Smooth muscle cell (in vitro differentiated cells): ENCODE data around the gene TEX29. TPM values are rescaled to one million over a fixed set of nuclear protein-coding genes. Genes with fewer than 3 reads are reported as not detected.

ENCODE experiments used
- DNase-seq: peaks from one replicate; lab custom pipeline; 2025; ENCODE audit not compliant: unreplicated experiment; lab: John Stamatoyannopoulos, UW
- H2AFZ ChIP-seq: fragments of 200-600 bp; sonication (generic); 2 replicates; pipeline ENCODE4 v1.6.0; 2016; ENCODE audit warnings: antibody characterized with exemption, low read depth, mild to moderate bottlenecking
- H3F3A ChIP-seq: fragments of 200-600 bp; sonication (generic); 2 replicates; pipeline ENCODE4 v1.6.0; 2017; ENCODE audit warnings: antibody characterized with exemption, low read depth
- H3K27ac ChIP-seq: fragments of 200-600 bp; sonication (generic); 2 replicates; pipeline ENCODE4 v1.5.1; 2016; ENCODE audit warnings: low read depth, mild to moderate bottlenecking
- H3K27me3 ChIP-seq: fragments of 200-600 bp; sonication (generic); 2 replicates; pipeline ENCODE4 v1.6.1; 2016; ENCODE audit warnings: low read depth, mild to moderate bottlenecking
- H3K36me3 ChIP-seq: fragments of 200-600 bp; sonication (generic); 2 replicates; pipeline ENCODE4 v1.5.1; 2016; ENCODE audit warnings: low read depth
- H3K4me1 ChIP-seq: fragments of 200-600 bp; sonication (generic); 2 replicates; pipeline ENCODE4 v1.5.1; 2016; ENCODE audit warnings: low read depth
- H3K4me2 ChIP-seq: fragments of 200-600 bp; sonication (generic); 2 replicates; pipeline ENCODE4 v1.6.0; 2016; ENCODE audit warnings: mild to moderate bottlenecking
- H3K4me3 ChIP-seq: fragments of 200-600 bp; sonication (generic); 2 replicates; pipeline ENCODE4 v1.5.1; 2016; ENCODE audit warnings: mild to moderate bottlenecking
- H3K79me2 ChIP-seq: fragments of 200-600 bp; sonication (generic); 2 replicates; pipeline ENCODE4 v1.6.0; 2016; ENCODE audit warnings: low read depth, mild to moderate bottlenecking
- H3K9ac ChIP-seq: fragments of 200-600 bp; sonication (generic); 2 replicates; pipeline ENCODE4 v1.6.0; 2016; ENCODE audit warnings: low read depth
- H3K9me3 ChIP-seq: fragments of 200-600 bp; sonication (generic); replicated peaks from 2 replicates; pipeline ENCODE4 v1.5.1; 2016; ENCODE audit warnings: low read depth
- H4K20me1 ChIP-seq: fragments of 200-600 bp; sonication (generic); 2 replicates; pipeline ENCODE4 v1.6.0; 2016; ENCODE audit warnings: low read depth
- WGBS: methylation state at CpG from one replicate; pipeline ENCODE4 v1.1.7; 2016; ENCODE audit warnings: low lambda C conversion rate; 5-methylcytosine and 5-hydroxymethylcytosine counted together
- polyA plus RNA-seq: library from polyadenylated mRNA; unstranded; fragments of >200 nt; fragmentation: Nextera tagmentation; extraction: Ambion mirVana; gene quantifications from 2 replicates; pipeline ENCODE4 v1.2.1, GENCODE V29; 2016
- total RNA-seq: library from RNA; depleted of rRNA; stranded (reverse); fragments of >200 nt; gene quantifications from 2 replicates; pipeline ENCODE4 v1.2.3, GENCODE V29; 2014
- TF ChIP-seq, protein P1 (sequence below): fragments of 200-600 bp; sonication (generic); IDR thresholded peaks from 2 replicates; pipeline ENCODE4 v1.5.1; 2017; ENCODE audit warnings: borderline replicate concordance, mild to moderate bottlenecking, antibody characterized with exemption; ENCODE audit not compliant: insufficient read depth, poor library complexity, severe bottlenecking

TEX29 gene
- total and polyA plus RNA-seq, 2 experiments from 2014 or later, result 1.0 to 4.4 TPM

DNA sequence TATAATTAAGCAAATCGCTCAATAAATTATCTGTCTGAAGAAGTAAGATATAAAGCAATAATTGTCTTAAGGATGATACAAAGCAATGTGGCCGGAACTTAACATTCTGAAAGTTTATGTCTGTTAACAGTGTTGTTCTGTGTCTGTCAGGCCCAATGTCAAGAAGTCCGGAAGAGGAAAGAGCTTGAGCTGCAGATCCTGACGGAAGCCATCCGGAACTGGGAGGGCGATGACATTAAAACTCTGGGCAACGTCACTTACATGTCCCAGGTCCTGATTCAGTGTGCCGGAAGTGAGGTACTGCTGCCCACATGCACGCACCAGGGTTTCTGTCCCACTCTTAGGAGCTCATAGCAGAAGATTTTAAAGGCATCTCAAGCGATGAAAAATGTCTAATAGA lies 45.1 kb upstream of the TEX29 start:
- Histone ChIP-seq H3K4me3 (no peak overlapping the region), H2AFZ (no peak overlapping the region), H3F3A (no peaks in the 10 kb centered on the region), H3K9me3 (no peaks in the 10 kb centered on the region), H3K27ac (no peak overlapping the region), H3K79me2 (no peaks in the 10 kb centered on the region), H3K4me2 (no peak overlapping the region), H3K36me3 (peaks cover 22% of the 10 kb centered on the region), H3K4me1 (no peaks in the 10 kb centered on the region), H3K9ac (no peak overlapping the region), H3K27me3 (no peaks in the 10 kb centered on the region), H4K20me1 (peaks cover 24% of the 10 kb centered on the region)
- 87% methylated on average over 10 of the region's 10 CpGs for WGBS
- TF ChIP-seq, protein P1, sequence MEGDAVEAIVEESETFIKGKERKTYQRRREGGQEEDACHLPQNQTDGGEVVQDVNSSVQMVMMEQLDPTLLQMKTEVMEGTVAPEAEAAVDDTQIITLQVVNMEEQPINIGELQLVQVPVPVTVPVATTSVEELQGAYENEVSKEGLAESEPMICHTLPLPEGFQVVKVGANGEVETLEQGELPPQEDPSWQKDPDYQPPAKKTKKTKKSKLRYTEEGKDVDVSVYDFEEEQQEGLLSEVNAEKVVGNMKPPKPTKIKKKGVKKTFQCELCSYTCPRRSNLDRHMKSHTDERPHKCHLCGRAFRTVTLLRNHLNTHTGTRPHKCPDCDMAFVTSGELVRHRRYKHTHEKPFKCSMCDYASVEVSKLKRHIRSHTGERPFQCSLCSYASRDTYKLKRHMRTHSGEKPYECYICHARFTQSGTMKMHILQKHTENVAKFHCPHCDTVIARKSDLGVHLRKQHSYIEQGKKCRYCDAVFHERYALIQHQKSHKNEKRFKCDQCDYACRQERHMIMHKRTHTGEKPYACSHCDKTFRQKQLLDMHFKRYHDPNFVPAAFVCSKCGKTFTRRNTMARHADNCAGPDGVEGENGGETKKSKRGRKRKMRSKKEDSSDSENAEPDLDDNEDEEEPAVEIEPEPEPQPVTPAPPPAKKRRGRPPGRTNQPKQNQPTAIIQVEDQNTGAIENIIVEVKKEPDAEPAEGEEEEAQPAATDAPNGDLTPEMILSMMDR, result no peak
- DNase-seq, result no peak

DNA sequence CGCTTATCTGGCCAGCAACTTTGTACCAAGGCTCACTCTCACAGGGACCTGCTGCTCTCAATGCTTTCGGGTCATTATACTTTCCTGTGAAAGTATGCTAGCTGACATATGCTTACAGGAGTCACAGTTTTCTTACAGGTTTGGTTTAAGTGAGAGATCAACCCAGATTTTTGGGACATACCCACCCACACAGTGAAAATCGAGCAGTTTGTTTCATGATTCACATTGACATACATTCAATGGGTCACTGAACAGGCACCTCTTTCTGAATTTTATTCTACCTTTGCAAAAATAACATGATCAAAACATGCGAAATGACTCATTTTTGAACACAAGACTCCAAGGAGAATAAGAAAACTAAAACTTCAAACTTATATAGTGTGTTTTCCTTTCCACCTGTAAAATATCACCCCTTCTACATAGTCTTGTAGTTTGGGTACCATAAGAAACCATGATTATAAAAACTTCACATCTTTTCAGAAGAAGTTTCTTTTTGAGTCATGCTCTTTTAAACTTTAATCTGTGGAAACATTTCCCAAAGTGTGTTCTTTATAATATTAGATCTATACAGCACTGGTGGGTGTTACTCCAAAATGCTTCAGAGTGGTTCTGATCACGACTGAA lies 44.3 kb upstream of the TEX29 start:
- H3K27me3 ChIP-seq, result no peaks in the 10 kb centered on the region
- no peaks in the 10 kb centered on the region for H3K79me2 ChIP-seq
- no peak overlapping the region for H2AFZ ChIP-seq
- no peak overlapping the region for H3K27ac ChIP-seq
- DNase-seq, result no peak
- no peaks in the 10 kb centered on the region for H3F3A ChIP-seq
- H4K20me1 ChIP-seq, result peaks cover 17% of the 10 kb centered on the region
- H3K4me1 ChIP-seq, result no peaks in the 10 kb centered on the region
- H3K4me2 ChIP-seq, result no peak overlapping the region
- no peaks in the 10 kb centered on the region for H3K9me3 ChIP-seq
- 97% methylated on average over 5 of the region's 5 CpGs for WGBS
- TF ChIP-seq, protein P1, result no peak
- H3K4me3 ChIP-seq, result no peak overlapping the region
- H3K36me3 ChIP-seq, result peaks cover 22% of the 10 kb centered on the region
- no peak overlapping the region for H3K9ac ChIP-seq

DNA sequence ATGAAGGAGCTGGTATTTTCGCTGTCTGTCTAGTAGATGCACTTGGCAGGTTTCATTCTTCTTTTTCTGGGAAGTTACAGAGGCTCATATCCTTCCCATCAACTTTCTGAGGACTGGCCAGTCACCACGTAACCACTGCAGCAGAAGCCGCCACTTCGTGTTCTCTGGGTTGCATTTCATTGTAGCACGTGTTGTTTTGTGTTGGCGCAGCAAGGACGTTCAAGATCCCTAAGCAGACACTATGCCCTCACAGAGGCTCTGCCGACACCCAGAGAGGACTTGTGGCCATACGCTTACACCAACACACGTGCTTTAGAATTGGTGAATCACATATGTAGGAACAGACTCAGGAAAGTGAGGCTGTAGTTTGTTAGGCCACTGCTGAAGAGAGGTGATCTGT lies 42.2 kb upstream of the TEX29 start:
- Histone ChIP-seq H3F3A (no peaks in the 10 kb centered on the region), H3K9ac (no peak overlapping the region), H3K36me3 (peaks cover 19% of the 10 kb centered on the region), H3K79me2 (no peaks in the 10 kb centered on the region), H3K27me3 (no peaks in the 10 kb centered on the region), H3K9me3 (no peaks in the 10 kb centered on the region), H3K4me3 (no peak overlapping the region), H3K4me1 (no peaks in the 10 kb centered on the region), H4K20me1 (peaks cover 13% of the 10 kb centered on the region), H2AFZ (no peak overlapping the region), H3K27ac (no peak overlapping the region), H3K4me2 (no peak overlapping the region)
- DNase-seq, result no peak
- 99% methylated on average over 10 of the region's 10 CpGs for WGBS
- TF ChIP-seq, protein P1, result no peak
